ENCODE results near the gene DGCR8.

Gene DGCR8

GRCh38 chr22:20088263-20088648 is 8.2 kb downstream of the DGCR8 start:
- no peak overlapping the region for H3K4me3 ChIP-seq (ENCODE audit: low read depth, low read length)
- TF ChIP-seq CTCF (conservative IDR thresholded peaks at IDR 0.05; ENCODE audit: low read depth, low read length) = no peak
- DNase-seq (ENCODE audit: low read depth) = no peak

DNA sequence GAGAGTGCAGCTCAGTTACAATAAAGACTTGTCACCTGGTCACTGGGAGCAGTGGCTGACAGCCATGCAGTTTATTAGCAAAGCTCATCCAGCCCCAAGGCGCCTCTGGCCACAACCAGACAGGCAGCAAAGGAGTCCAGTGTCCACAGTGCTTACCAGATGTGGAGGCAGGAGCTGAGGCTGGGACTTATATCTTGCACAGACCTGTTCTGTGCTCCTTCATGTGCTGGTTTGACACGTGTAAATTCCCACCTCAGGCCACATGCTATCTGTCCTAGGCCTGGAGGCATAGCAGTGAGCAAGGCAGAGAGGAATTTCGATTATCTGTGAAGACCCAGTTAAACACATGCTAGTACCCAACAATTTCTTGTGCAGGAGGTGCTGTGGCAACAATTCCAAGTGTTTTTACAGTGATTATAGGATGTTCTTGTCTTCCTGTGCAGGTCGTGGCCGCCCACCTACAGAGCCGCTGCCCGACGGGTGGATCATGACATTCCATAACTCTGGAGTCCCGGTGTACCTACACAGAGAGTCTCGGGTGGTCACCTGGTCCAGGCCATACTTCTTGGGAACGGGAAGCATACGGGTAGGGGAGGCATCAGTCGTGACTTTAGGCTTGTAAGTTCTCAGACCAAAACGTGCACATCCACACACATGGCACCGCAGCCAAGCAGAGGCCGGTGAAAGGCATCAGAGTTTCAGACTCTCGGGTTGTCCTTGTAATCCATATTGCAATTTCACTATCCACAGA is 9.4 kb downstream of the DGCR8 start:
- no peak for TF ChIP-seq CTCF (conservative IDR thresholded peaks at IDR 0.05; ENCODE audit: low read depth, low read length)
- DNase-seq (ENCODE audit: low read depth) = no peak
- H3K4me3 ChIP-seq (ENCODE audit: low read depth, low read length) = no peak overlapping the region

- DNase-seq (ENCODE audit: low read depth) = no peak
- no peak overlapping the region for H3K4me3 ChIP-seq (ENCODE audit: low read depth, low read length)
- TF ChIP-seq CTCF (conservative IDR thresholded peaks at IDR 0.05; ENCODE audit: low read depth, low read length) = no peak
Measured at GRCh38 chr22:20089977-20090729, 10.1 kb downstream of the DGCR8 start.

DNA sequence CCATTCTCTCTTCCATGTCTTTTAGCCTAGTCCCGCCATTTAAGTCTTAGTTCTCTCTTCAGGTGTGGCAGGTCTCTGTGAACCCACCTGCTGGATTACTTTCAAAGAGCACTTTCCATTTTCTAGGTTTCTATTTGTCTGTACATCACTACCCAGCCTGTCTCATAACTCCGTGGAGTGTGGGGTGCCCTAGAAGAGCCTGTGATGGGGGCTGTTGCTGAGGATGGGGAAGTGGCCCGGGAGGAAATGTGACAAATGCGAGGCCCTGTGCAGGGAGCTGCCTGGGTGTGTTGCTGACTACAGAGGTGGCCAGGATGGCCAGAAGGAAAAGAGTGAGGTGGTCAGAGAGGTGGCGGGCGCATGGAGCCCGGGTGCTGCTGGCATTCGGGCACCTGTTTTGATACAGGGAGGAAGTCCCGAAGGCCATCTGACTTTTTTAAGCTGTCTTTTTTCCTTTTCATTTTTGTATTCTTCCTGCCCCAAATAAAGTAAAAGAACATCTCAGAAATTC is 10.7 kb downstream of the DGCR8 start:
- DNase-seq (ENCODE audit: low read depth) = no peak
- TF ChIP-seq CTCF (conservative IDR thresholded peaks at IDR 0.05; ENCODE audit: low read depth, low read length) = no peak
- H3K4me3 ChIP-seq (ENCODE audit: low read depth, low read length) = no peak overlapping the region

DNA sequence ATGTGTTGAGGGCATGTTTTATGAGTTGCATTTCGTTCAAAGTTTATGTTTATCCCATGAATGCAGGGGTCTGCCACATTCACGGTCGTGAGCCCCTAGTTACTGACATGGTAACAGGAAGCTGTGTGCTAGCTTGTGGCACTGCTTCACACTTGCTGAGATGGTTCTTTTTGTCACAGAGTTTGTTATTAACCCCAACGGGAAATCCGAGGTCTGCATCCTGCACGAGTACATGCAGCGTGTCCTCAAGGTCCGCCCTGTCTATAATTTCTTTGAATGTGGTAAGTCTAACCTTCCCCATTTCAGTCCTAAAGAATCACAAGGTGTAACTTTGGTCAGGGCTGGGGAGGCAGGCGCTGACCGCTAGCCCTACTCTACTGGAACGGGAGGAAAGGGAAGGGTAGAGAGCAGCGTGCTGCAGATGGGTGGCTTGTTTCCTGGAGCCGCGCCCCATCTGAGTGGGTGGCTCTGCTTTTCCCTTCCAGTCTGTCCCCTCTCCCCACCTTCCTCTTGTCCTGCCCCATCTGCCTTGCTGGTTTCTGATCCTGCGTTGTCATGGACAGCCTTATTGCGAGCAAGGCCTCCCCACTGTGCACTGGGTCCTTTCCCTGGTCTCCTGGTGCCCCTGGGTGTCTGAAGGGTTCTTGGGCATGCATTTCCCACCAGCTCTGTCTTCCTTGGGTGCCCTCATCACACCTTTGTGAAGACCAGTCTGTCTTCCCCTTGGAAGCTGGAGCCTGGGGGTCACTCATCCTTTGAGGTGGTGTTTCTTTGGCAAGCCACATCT is 11.8 kb downstream of the DGCR8 start:
- no peak overlapping the region for H3K4me3 ChIP-seq (ENCODE audit: low read depth, low read length)
- DNase-seq (ENCODE audit: low read depth) = no peak
- no peak for TF ChIP-seq CTCF (conservative IDR thresholded peaks at IDR 0.05; ENCODE audit: low read depth, low read length)

GRCh38 chr22:20092477-20092854 is 12.4 kb downstream of the DGCR8 start:
- H3K4me3 ChIP-seq (ENCODE audit: low read depth, low read length) = no peak overlapping the region
- no peak for TF ChIP-seq CTCF (conservative IDR thresholded peaks at IDR 0.05; ENCODE audit: low read depth, low read length)

More at GRCh38 chr22:20092477-20092854, 12.4 kb downstream of the DGCR8 start:
- no peak for DNase-seq (ENCODE audit: low read depth)

All from choroid plexus epithelial cell (primary cell).